ENCODE data around the gene CCNO. TPM values are rescaled to one million over a fixed set of nuclear protein-coding genes. Genes with fewer than 3 reads are reported as not detected.
A peak's percentile ranks its signal among the peaks of the same experiment; 100 is the strongest.

The CCNO gene
- total RNA-seq, 1 experiment from 2014 or later, result 0.24 TPM

DNA sequence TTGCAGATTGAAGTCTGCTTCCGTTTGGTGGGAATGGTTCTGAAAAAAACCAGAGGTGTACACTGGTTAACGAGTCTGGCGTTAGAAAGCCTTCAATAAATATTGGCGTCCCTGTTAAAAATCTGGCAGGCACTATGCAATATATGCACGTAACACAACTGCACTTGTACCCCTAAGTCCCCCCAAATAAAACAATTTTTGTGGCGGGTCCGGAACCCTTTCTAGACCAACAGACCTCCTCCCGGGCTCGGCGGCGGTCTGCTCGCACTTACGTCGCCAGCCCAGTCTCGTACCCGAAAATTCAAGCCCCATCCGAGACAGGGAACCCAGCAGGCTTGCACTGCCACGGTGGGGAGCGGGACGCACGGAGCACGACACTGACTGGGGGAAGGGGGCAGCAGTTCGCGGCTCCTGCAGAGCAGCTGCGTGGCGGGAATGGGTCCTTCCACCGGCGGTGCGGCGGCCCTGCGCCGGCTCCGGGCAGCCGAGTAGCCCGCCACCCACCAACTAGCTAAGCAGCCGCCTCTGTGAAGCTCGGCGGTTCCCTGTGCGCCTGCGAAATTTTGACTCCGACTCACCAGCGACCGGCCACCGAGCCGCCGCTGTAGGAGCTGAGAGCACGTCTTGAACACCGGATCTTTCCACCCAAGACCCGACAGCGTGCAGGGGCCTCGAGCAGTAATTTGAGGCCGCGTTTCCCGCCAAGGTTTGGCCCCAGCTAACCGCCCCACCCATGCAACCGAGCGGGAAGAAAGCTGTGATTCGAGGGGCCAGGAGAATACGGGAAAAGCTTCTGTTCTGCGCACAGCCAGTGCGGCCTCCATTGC is 10.2 kb downstream of the CCNO start (continued):
- no peak for TF ChIP-seq MLX (CRISPR knock-in tag; IDR thresholded peaks at IDR 0.05)
- TF ChIP-seq ERG (CRISPR knock-in tag; IDR thresholded peaks at IDR 0.05), result no peak
- no peak for TF ChIP-seq CREM (CRISPR knock-in tag; IDR thresholded peaks at IDR 0.05)
- TF ChIP-seq, protein P1, sequence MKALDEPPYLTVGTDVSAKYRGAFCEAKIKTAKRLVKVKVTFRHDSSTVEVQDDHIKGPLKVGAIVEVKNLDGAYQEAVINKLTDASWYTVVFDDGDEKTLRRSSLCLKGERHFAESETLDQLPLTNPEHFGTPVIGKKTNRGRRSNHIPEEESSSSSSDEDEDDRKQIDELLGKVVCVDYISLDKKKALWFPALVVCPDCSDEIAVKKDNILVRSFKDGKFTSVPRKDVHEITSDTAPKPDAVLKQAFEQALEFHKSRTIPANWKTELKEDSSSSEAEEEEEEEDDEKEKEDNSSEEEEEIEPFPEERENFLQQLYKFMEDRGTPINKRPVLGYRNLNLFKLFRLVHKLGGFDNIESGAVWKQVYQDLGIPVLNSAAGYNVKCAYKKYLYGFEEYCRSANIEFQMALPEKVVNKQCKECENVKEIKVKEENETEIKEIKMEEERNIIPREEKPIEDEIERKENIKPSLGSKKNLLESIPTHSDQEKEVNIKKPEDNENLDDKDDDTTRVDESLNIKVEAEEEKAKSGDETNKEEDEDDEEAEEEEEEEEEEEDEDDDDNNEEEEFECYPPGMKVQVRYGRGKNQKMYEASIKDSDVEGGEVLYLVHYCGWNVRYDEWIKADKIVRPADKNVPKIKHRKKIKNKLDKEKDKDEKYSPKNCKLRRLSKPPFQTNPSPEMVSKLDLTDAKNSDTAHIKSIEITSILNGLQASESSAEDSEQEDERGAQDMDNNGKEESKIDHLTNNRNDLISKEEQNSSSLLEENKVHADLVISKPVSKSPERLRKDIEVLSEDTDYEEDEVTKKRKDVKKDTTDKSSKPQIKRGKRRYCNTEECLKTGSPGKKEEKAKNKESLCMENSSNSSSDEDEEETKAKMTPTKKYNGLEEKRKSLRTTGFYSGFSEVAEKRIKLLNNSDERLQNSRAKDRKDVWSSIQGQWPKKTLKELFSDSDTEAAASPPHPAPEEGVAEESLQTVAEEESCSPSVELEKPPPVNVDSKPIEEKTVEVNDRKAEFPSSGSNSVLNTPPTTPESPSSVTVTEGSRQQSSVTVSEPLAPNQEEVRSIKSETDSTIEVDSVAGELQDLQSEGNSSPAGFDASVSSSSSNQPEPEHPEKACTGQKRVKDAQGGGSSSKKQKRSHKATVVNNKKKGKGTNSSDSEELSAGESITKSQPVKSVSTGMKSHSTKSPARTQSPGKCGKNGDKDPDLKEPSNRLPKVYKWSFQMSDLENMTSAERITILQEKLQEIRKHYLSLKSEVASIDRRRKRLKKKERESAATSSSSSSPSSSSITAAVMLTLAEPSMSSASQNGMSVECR (CRISPR knock-in tag; IDR thresholded peaks at IDR 0.05; ENCODE audit: borderline replicate concordance), result 0 out of 2 replicates have a peak, but pooled peaks have one; percentile 15
- no peak for TF ChIP-seq CREB1 (CRISPR knock-in tag; IDR thresholded peaks at IDR 0.05)
- TF ChIP-seq OVOL2 (CRISPR knock-in tag; IDR thresholded peaks at IDR 0.05; ENCODE audit: borderline replicate concordance), result no peak
- no peak for TF ChIP-seq NR2C2 (CRISPR knock-in tag; IDR thresholded peaks at IDR 0.05)
- TF ChIP-seq, protein P2, sequence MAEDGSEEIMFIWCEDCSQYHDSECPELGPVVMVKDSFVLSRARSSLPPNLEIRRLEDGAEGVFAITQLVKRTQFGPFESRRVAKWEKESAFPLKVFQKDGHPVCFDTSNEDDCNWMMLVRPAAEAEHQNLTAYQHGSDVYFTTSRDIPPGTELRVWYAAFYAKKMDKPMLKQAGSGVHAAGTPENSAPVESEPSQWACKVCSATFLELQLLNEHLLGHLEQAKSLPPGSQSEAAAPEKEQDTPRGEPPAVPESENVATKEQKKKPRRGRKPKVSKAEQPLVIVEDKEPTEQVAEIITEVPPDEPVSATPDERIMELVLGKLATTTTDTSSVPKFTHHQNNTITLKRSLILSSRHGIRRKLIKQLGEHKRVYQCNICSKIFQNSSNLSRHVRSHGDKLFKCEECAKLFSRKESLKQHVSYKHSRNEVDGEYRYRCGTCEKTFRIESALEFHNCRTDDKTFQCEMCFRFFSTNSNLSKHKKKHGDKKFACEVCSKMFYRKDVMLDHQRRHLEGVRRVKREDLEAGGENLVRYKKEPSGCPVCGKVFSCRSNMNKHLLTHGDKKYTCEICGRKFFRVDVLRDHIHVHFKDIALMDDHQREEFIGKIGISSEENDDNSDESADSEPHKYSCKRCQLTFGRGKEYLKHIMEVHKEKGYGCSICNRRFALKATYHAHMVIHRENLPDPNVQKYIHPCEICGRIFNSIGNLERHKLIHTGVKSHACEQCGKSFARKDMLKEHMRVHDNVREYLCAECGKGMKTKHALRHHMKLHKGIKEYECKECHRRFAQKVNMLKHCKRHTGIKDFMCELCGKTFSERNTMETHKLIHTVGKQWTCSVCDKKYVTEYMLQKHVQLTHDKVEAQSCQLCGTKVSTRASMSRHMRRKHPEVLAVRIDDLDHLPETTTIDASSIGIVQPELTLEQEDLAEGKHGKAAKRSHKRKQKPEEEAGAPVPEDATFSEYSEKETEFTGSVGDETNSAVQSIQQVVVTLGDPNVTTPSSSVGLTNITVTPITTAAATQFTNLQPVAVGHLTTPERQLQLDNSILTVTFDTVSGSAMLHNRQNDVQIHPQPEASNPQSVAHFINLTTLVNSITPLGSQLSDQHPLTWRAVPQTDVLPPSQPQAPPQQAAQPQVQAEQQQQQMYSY (CRISPR knock-in tag; IDR thresholded peaks at IDR 0.05), result no peak
- TF ChIP-seq, protein P3, sequence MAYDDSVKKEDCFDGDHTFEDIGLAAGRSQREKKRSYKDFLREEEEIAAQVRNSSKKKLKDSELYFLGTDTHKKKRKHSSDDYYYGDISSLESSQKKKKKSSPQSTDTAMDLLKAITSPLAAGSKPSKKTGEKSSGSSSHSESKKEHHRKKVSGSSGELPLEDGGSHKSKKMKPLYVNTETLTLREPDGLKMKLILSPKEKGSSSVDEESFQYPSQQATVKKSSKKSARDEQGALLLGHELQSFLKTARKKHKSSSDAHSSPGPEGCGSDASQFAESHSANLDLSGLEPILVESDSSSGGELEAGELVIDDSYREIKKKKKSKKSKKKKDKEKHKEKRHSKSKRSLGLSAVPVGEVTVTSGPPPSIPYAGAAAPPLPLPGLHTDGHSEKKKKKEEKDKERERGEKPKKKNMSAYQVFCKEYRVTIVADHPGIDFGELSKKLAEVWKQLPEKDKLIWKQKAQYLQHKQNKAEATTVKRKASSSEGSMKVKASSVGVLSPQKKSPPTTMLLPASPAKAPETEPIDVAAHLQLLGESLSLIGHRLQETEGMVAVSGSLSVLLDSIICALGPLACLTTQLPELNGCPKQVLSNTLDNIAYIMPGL (CRISPR knock-in tag; IDR thresholded peaks at IDR 0.05), result 0 out of 2 replicates have a peak, but pooled peaks have one; percentile 22
- TF ChIP-seq, protein P4, sequence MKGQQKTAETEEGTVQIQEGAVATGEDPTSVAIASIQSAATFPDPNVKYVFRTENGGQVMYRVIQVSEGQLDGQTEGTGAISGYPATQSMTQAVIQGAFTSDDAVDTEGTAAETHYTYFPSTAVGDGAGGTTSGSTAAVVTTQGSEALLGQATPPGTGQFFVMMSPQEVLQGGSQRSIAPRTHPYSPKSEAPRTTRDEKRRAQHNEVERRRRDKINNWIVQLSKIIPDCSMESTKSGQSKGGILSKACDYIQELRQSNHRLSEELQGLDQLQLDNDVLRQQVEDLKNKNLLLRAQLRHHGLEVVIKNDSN (CRISPR knock-in tag; IDR thresholded peaks at IDR 0.05), result peak; percentile 36; the same call in 1 of the 2 replicates
- TF ChIP-seq ATF1 (CRISPR knock-in tag; IDR thresholded peaks at IDR 0.05), result no peak
- no peak for TF ChIP-seq AR (CRISPR knock-in tag; IDR thresholded peaks at IDR 0.05)
